Activated CD8-positive, alpha-beta memory T cell treated with anti-CD3 and anti-CD28 coated beads, Interleukin-2, amount 50 U/mL, for 24 hours (primary cell): ENCODE results near the gene MAMDC4.
"Not testable (repeated sequence)": the region's sequence is repeated elsewhere in the genome, so short reads cannot be mapped to it uniquely, and the experiment has no call there.

ENCODE experiments used
- DNase-seq: peaks from one replicate; pipeline ENCODE4 v3.0.0-alpha.2; 2020; ENCODE audit errors: extremely low read depth

The MAMDC4 gene

GRCh38 chr9:136851941-136852663 lies at the start of gene MAMDC4:
Gene MAMDC4 (plus strand): TSS chr9:136852346. CDS start chr9:136852417, 71 bp downstream.
- no peak for DNase-seq

GRCh38 chr9:136803009-136803550 lies 49.1 kb upstream of the MAMDC4 start:
- not testable (repeated sequence) for DNase-seq

- no peak for DNase-seq
Measured at GRCh38 chr9:136803551-136804508, 48.3 kb upstream of the MAMDC4 start.

GRCh38 chr9:136804509-136805206 lies 47.5 kb upstream of the MAMDC4 start:
- DNase-seq = no peak

GRCh38 chr9:136805207-136805740 lies 46.9 kb upstream of the MAMDC4 start:
- no peak for DNase-seq

GRCh38 chr9:136806067-136806466 lies 46.1 kb upstream of the MAMDC4 start:
- DNase-seq = no peak

- no peak for DNase-seq
Measured at GRCh38 chr9:136806631-136807201, 45.4 kb upstream of the MAMDC4 start.

GRCh38 chr9:136807281-136808074 lies 44.7 kb upstream of the MAMDC4 start, which contains the start of gene RABL6:
Gene RABL6 (plus strand): TSS chr9:136807948. CDS start chr9:136808197, 249 bp downstream.
- no peak for DNase-seq

- DNase-seq = no peak
Measured at GRCh38 chr9:136808075-136808805, 43.9 kb upstream of the MAMDC4 start.

GRCh38 chr9:136808806-136809158 lies 43.4 kb upstream of the MAMDC4 start:
- no peak for DNase-seq

GRCh38 chr9:136814725-136815421 lies 37.3 kb upstream of the MAMDC4 start:
- no peak for DNase-seq

GRCh38 chr9:136815422-136815782 lies 36.7 kb upstream of the MAMDC4 start:
- no peak for DNase-seq

GRCh38 chr9:136820971-136821825 lies 30.9 kb upstream of the MAMDC4 start:
- no peak for DNase-seq

GRCh38 chr9:136821826-136822544 lies 30.2 kb upstream of the MAMDC4 start:
- no peak for DNase-seq

- no peak for DNase-seq
Measured at GRCh38 chr9:136823136-136824046, 28.8 kb upstream of the MAMDC4 start.

GRCh38 chr9:136824496-136825225 lies 27.5 kb upstream of the MAMDC4 start:
- DNase-seq = no peak
